Neuronal stem cell (in vitro differentiated cells): ENCODE data around the gene MPG.
A peak's percentile ranks its signal among the peaks of the same experiment; 100 is the strongest.

Source experiments
- DNase-seq: peaks from one replicate; pipeline ENCODE4 v3.0.0-alpha.2; 2013; ENCODE audit warnings: low spot score
- H2AFZ ChIP-seq: one replicate; pipeline ENCODE4 v1.6.1; 2013; ENCODE audit warnings: mild to moderate bottlenecking, low read length, inconsistent platforms
- H2AK5ac ChIP-seq: 2 replicates; pipeline ENCODE4 v1.6.1; 2013; ENCODE audit warnings: low read depth, mild to moderate bottlenecking, inconsistent platforms, low read length, moderate library complexity, mixed read lengths
- H2BK120ac ChIP-seq: 2 replicates; pipeline ENCODE4 v1.6.1; 2013; ENCODE audit warnings: low read depth, mild to moderate bottlenecking, inconsistent platforms, low read length, moderate library complexity, mixed read lengths
- H2BK12ac ChIP-seq: one replicate; pipeline ENCODE4 v1.6.1; 2013; ENCODE audit warnings: low read length, inconsistent platforms
- H2BK15ac ChIP-seq: 2 replicates; pipeline ENCODE4 v1.6.1; 2013; ENCODE audit warnings: mild to moderate bottlenecking, low read length, inconsistent platforms, mixed read lengths
- H2BK5ac ChIP-seq: one replicate; pipeline ENCODE4 v1.6.1; 2013; ENCODE audit warnings: inconsistent platforms, mild to moderate bottlenecking, low read length, moderate library complexity
- H3K14ac ChIP-seq: one replicate; pipeline ENCODE4 v1.6.1; 2013; ENCODE audit warnings: low read length, inconsistent platforms
- H3K18ac ChIP-seq: 2 replicates; pipeline ENCODE4 v1.6.1; 2013; ENCODE audit warnings: low read length, inconsistent platforms
- H3K23ac ChIP-seq: 2 replicates; pipeline ENCODE4 v1.6.1; 2013; ENCODE audit warnings: low read depth, mild to moderate bottlenecking, mixed read lengths, low read length, inconsistent platforms; ENCODE audit not compliant: poor library complexity
- H3K27ac ChIP-seq: replicated peaks from 3 replicates; pipeline ENCODE4 v1.5.1; 2013; ENCODE audit warnings: low read length, inconsistent platforms
- H3K27me3 ChIP-seq, 3 experiments: 2 replicates each; pipeline ENCODE4 v1.6.1; 2013; ENCODE audit warnings: low read length in 3 of 3, mild to moderate bottlenecking in 2 of 3, inconsistent platforms in 1 of 3, low read depth in 1 of 3, mixed read lengths in 1 of 3, moderate library complexity in 1 of 3; ENCODE audit not compliant: control insufficient read depth in 3 of 3, insufficient read depth in 3 of 3
- H3K36me3 ChIP-seq, 2 donors: replicated peaks in 1 of 2; 2 replicates each; pipeline ENCODE4 v1.6.1; 2013; ENCODE audit warnings: low read length in 2 of 2; ENCODE audit not compliant: control insufficient read depth in 2 of 2, insufficient read depth in 2 of 2
- H3K4ac ChIP-seq: 2 replicates; pipeline ENCODE4 v1.6.1; 2013; ENCODE audit warnings: inconsistent platforms, mild to moderate bottlenecking, low read length, moderate library complexity
- H3K4me1 ChIP-seq, 2 donors: 1 replicate in 1 of 2; 2 replicates in 1 of 2; pipeline ENCODE4 v1.6.1; 2013; ENCODE audit warnings: low read length in 2 of 2, low read depth in 1 of 2; ENCODE audit not compliant: control insufficient read depth in 2 of 2, insufficient read depth in 1 of 2
- H3K4me2 ChIP-seq: one replicate; pipeline ENCODE4 v1.6.1; 2013; ENCODE audit warnings: mild to moderate bottlenecking, low read length, inconsistent platforms; ENCODE audit not compliant: insufficient read depth, poor library complexity, severe bottlenecking
- H3K4me3 ChIP-seq, 2 donors: 2 replicates each; pipeline ENCODE4 v1.5.1; 2013; ENCODE audit warnings: low read length in 2 of 2, mild to moderate bottlenecking in 2 of 2, inconsistent platforms in 1 of 2, moderate library complexity in 1 of 2
- H3K79me1 ChIP-seq: one replicate; pipeline ENCODE4 v1.6.1; 2013; ENCODE audit warnings: low read depth, mild to moderate bottlenecking, inconsistent platforms, low read length, moderate library complexity
- H3K9ac ChIP-seq: one replicate; pipeline ENCODE4 v1.6.1; 2013; ENCODE audit warnings: mild to moderate bottlenecking, low read depth, low read length, inconsistent platforms; ENCODE audit not compliant: poor library complexity
- H3K9me3 ChIP-seq, 2 donors: replicated peaks in 1 of 2; 2 replicates each; pipeline versions ENCODE3 to v1.6.1; 2013; ENCODE audit warnings: low read length in 2 of 2, mild to moderate bottlenecking in 2 of 2, inconsistent platforms in 1 of 2, low read depth in 1 of 2, mixed read lengths in 1 of 2, moderate library complexity in 1 of 2; ENCODE audit not compliant: control insufficient read depth in 2 of 2, insufficient read depth in 1 of 2
- H4K8ac ChIP-seq: one replicate; pipeline ENCODE4 v1.6.1; 2013; ENCODE audit warnings: low read depth, mild to moderate bottlenecking, inconsistent platforms, low read length, moderate library complexity
- H4K91ac ChIP-seq: one replicate; pipeline ENCODE4 v1.6.1; 2013; ENCODE audit warnings: low read length, low read depth, mild to moderate bottlenecking, inconsistent platforms; ENCODE audit not compliant: poor library complexity
- WGBS, 2 donors: extraction: QIAGEN DNeasy Blood & Tissue Kit; methylation state at CpG; one replicate each; pipeline ENCODE4 v1.1.7; 2013; ENCODE audit warnings: missing lambda C conversion rate in 2 of 2, mixed read lengths in 1 of 2; ENCODE audit not compliant: insufficient read length in 2 of 2, insufficient replicate concordance in 1 of 2; ENCODE audit errors: extremely low coverage in 2 of 2; 5-methylcytosine and 5-hydroxymethylcytosine counted together

MPG gene

GRCh38 chr16:112153-112840 lies 34.3 kb downstream of the MPG start:
- no peak overlapping the region for H3K18ac ChIP-seq
- H3K9ac ChIP-seq: no peak overlapping the region
- no peaks in the 10 kb centered on the region for H3K9me3 ChIP-seq
- H2BK5ac ChIP-seq: no peak overlapping the region
- H3K36me3 ChIP-seq: peaks cover 2 to 27% of the 10 kb centered on the region in 2 donors
- H2BK15ac ChIP-seq: no peak overlapping the region
- no peak for DNase-seq
- no peak overlapping the region for H3K23ac ChIP-seq
- H4K8ac ChIP-seq: no peak overlapping the region
- no peak overlapping the region for H3K27ac ChIP-seq
- no peak overlapping the region for H2BK120ac ChIP-seq
- H3K4ac ChIP-seq: no peak overlapping the region
- H3K4me2 ChIP-seq: no peak overlapping the region
- H3K4me3 ChIP-seq: peak overlapping the region in 1 of 2 donors; percentile 45
- no CpG with 5 or more reads among the region's 21 CpGs for WGBS, 2 donors
- no peak overlapping the region for H3K14ac ChIP-seq
- H3K79me1 ChIP-seq: no peaks in the 10 kb centered on the region
- no peaks in the 10 kb centered on the region for H3K27me3 ChIP-seq
- H2AK5ac ChIP-seq: no peak overlapping the region
- no peak overlapping the region for H4K91ac ChIP-seq
- peaks cover 0 to 6% of the 10 kb centered on the region in 2 donors for H3K4me1 ChIP-seq
- H2BK12ac ChIP-seq: no peak overlapping the region
- no peak overlapping the region for H2AFZ ChIP-seq

- no CpG with 5 or more reads among the region's 2 CpGs for WGBS, 2 donors
- Histone ChIP-seq H3K9me3 (no peaks in the 10 kb centered on the region), H3K27me3 (no peaks in the 10 kb centered on the region), H2BK5ac (no peak overlapping the region), H3K4me2 (no peak overlapping the region), H3K9ac (no peak overlapping the region), H3K27ac (no peak overlapping the region), H3K4ac (no peak overlapping the region), H4K91ac (no peak overlapping the region), H4K8ac (no peak overlapping the region), H3K18ac (no peak overlapping the region), H2BK12ac (no peak overlapping the region), H2AFZ (no peak overlapping the region), H3K23ac (no peak overlapping the region), H2BK15ac (no peak overlapping the region), H3K4me1 (peaks cover 0 to 8% of the 10 kb centered on the region in 2 donors), H3K4me3 (no peak overlapping the region), H2BK120ac (no peak overlapping the region), H3K14ac (no peak overlapping the region), H3K79me1 (peaks cover 2% of the 10 kb centered on the region), H3K36me3 (peaks cover 2 to 27% of the 10 kb centered on the region in 2 donors), H2AK5ac (no peak overlapping the region)
- no peak for DNase-seq
These were observed 36.3 kb downstream of the MPG start for GRCh38 chr16:114327-114726.

- H3K9me3 ChIP-seq: no peaks in the 10 kb centered on the region
These were observed 38.0 kb downstream of the MPG start for GRCh38 chr16:116015-116414.

GRCh38 chr16:117379-118365 lies 39.6 kb downstream of the MPG start:
- Histone ChIP-seq H3K9me3 (no peaks in the 10 kb centered on the region), H3K79me1 (peaks cover 4% of the 10 kb centered on the region), H2BK12ac (no peak overlapping the region), H3K4me2 (no peak overlapping the region), H3K14ac (no peak overlapping the region), H4K8ac (no peak overlapping the region), H4K91ac (no peak overlapping the region), H3K9ac (no peak overlapping the region), H2AFZ (no peak overlapping the region), H3K27ac (no peak overlapping the region), H3K27me3 (no peaks in the 10 kb centered on the region), H2BK5ac (no peak overlapping the region), H3K4ac (no peak overlapping the region), H3K36me3 (peaks cover 0 to 10% of the 10 kb centered on the region in 2 donors), H2AK5ac (no peak overlapping the region), H3K4me1 (peaks cover 0 to 8% of the 10 kb centered on the region in 2 donors), H3K4me3 (no peak overlapping the region), H3K23ac (peak overlapping the region; percentile 29), H3K18ac (peak overlapping the region; percentile 67), H2BK15ac (no peak overlapping the region), H2BK120ac (no peak overlapping the region)
- peak; percentile 33 for DNase-seq
- WGBS, 2 donors: no CpG with 5 or more reads among the region's 19 CpGs

More at GRCh38 chr16:116015-116414, 38.0 kb downstream of the MPG start:
- Histone ChIP-seq H4K8ac (no peak overlapping the region), H3K4me1 (peaks cover 0 to 8% of the 10 kb centered on the region in 2 donors), H2BK15ac (no peak overlapping the region), H3K14ac (no peak overlapping the region), H3K36me3 (peaks cover 2 to 22% of the 10 kb centered on the region in 2 donors), H3K4me2 (no peak overlapping the region), H4K91ac (no peak overlapping the region), H2BK12ac (no peak overlapping the region), H2AFZ (no peak overlapping the region), H3K27me3 (no peaks in the 10 kb centered on the region), H3K27ac (no peak overlapping the region), H2BK5ac (no peak overlapping the region), H3K9ac (no peak overlapping the region), H3K4me3 (no peak overlapping the region), H3K4ac (no peak overlapping the region), H3K79me1 (peaks cover 2% of the 10 kb centered on the region), H3K23ac (no peak overlapping the region), H3K18ac (no peak overlapping the region), H2AK5ac (no peak overlapping the region), H2BK120ac (no peak overlapping the region)
- no CpG with 5 or more reads among the region's 7 CpGs for WGBS, 2 donors
- no peak for DNase-seq
